GM19238 (cell line): ENCODE results near the gene HEXD.
"Not testable (repeated sequence)": the region's sequence is repeated elsewhere in the genome, so short reads cannot be mapped to it uniquely, and the experiment has no call there.

Experiments
- DNase-seq: peaks from one replicate; pipeline ENCODE4 v3.0.0; 2011; ENCODE audit warnings: low spot score; ENCODE audit not compliant: insufficient read length

The HEXD gene

GRCh38 chr17:82418001-82418986, at the start of gene HEXD, which contains the start of gene OGFOD3:
Gene HEXD, plus strand, starts transcription at chr17:82418347. Its CDS starts 1,453 bp downstream, at chr17:82419800.
Gene OGFOD3, minus strand, starts transcription at chr17:82418586. Its CDS starts 101 bp downstream, at chr17:82418485.
- peak; percentile 93 for DNase-seq

- DNase-seq, result no peak
Measured at GRCh38 chr17:82369211-82369610, 48.9 kb upstream of the HEXD start.

GRCh38 chr17:82370471-82371332, 47.4 kb upstream of the HEXD start:
- peak; percentile 61 for DNase-seq

GRCh38 chr17:82371333-82372248, 46.6 kb upstream of the HEXD start, which contains the start of gene UTS2R:
Gene UTS2R, plus strand, starts transcription at chr17:82371765. Its CDS starts 2,560 bp downstream, at chr17:82374325.
- DNase-seq, result no peak

GRCh38 chr17:82372249-82373071, 45.7 kb upstream of the HEXD start:
- no peak for DNase-seq

GRCh38 chr17:82373072-82373452, 45.1 kb upstream of the HEXD start:
- DNase-seq, result not testable (repeated sequence)

- DNase-seq, result no peak
Measured at GRCh38 chr17:82373731-82374625, 44.2 kb upstream of the HEXD start.

GRCh38 chr17:82374626-82375331, 43.4 kb upstream of the HEXD start:
- DNase-seq, result no peak

GRCh38 chr17:82375359-82376041, 42.6 kb upstream of the HEXD start:
- no peak for DNase-seq

- no peak for DNase-seq
Measured at GRCh38 chr17:82376042-82376730, 42.0 kb upstream of the HEXD start.

GRCh38 chr17:82377294-82377693, 40.9 kb upstream of the HEXD start:
- not testable (repeated sequence) for DNase-seq

GRCh38 chr17:82377924-82378740, 40.0 kb upstream of the HEXD start:
- no peak for DNase-seq

- DNase-seq, result no peak
Measured at GRCh38 chr17:82378741-82379021, 39.5 kb upstream of the HEXD start.

GRCh38 chr17:82380860-82381702, 37.1 kb upstream of the HEXD start:
- DNase-seq, result no peak

- DNase-seq, result not testable (repeated sequence)
Measured at GRCh38 chr17:82381703-82382009, 36.5 kb upstream of the HEXD start.
